8988T (cell line): ENCODE measurements around the gene SSX2IP.

Source experiments
- DNase-seq: peaks from one replicate; pipeline ENCODE4 v3.0.0; 2011

The SSX2IP gene

GRCh38 chr1:84709131-84709530 lies 18.9 kb upstream of the SSX2IP start:
- DNase-seq: no peak

GRCh38 chr1:84708031-84708430 lies 17.8 kb upstream of the SSX2IP start:
- no peak for DNase-seq

DNA sequence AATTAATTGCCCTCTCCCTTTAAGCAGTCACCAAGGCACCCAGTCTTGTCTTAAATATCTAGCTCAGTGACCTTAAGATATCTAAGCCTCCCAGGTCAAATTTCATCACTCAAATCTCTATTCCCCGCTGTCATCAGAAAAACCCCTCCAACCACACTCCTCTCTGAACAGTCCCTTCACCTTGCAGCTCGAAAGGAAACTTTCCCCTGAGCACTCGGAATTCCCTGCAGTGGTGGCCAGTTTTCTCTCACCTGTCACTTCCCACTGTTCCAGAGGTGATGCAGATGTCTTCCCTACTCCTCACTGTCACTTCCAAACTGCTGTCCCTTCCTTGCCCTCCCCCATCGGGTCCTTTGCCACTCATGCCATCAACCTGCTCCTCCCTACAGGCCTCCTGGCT lies 15.3 kb upstream of the SSX2IP start:
- no peak for DNase-seq

DNA sequence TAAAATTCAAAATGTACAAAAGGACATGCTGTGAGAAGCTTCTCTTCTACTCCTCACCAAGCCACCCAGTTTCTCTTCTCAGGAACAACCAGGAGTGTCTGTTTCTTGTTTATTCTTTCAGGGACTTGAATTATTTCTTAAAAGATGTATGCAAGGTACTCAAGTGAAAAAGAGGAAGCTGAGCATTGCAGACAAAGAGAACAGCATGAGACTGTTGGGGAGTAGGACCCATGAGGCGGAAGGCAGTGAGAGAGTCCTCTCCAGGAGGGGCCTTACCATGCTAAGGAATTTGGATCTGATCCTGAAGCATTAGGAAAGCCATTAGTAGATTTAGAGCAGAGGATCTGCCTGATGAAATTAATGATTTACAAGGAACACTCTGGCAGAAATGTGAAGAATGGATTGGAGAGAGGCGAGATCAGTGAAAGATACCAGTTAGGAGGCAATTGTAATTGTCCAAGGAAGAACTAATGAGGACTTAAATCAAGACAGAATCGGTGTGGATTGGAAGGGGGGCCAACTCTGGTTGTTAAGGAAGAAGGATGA lies 14.7 kb upstream of the SSX2IP start:
- no peak for DNase-seq

GRCh38 chr1:84703431-84703830 lies 13.2 kb upstream of the SSX2IP start:
- no peak for DNase-seq

- no peak for DNase-seq
These were observed 11.9 kb upstream of the SSX2IP start for GRCh38 chr1:84702143-84702542.

- DNase-seq: no peak
These were observed 11.1 kb upstream of the SSX2IP start for GRCh38 chr1:84701376-84701775.

- DNase-seq: no peak
These were observed 9.8 kb upstream of the SSX2IP start for GRCh38 chr1:84700070-84700469.

DNA sequence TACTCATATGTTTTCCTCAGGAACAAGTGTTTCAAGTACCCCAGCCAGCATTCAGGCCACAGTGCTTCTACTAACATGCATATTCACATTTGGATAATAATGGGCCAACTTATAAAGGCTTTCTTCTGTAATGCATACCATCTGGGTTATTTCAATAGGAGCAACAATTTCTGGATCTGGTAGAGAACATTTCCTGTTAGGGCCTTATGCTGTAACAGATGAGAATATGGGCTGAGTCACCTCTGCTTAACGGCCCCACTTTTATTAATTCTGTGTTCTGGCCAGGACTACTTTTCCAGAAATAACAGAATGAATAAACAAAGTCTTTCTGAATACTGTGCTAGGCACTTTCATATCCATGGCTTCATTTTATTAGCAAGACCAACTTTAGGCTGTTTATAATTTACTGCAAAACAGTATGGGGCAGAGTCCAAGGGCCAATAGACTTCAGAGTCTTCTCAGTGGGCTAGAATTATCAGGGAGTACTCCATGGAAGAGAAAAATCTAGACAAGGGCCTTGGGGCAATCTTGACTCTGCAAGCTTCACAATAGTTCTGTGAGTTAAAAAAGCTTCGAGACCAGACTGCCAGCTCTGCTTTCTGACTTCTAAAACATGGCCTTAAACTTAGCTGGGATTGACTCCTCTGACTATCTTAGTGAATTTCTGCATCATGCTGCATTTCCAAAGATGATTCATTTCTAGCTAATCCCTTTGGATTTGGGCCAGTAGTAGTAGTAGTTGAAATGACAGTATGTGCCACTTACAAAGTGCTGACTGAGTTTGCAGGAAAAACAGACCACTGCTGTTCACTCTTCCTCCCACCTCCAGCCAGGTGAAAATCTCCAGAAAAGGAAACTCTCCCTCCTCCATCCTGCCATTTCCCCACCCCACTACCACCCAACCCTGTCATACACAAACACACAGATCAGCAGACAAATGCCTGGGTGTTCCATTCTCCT lies 8.2 kb upstream of the SSX2IP start:
- no peak for DNase-seq

- DNase-seq: no peak
These were observed 3.5 kb upstream of the SSX2IP start for GRCh38 chr1:84693785-84694184.

GRCh38 chr1:84693005-84693404 lies 2.7 kb upstream of the SSX2IP start:
- no peak for DNase-seq

DNA sequence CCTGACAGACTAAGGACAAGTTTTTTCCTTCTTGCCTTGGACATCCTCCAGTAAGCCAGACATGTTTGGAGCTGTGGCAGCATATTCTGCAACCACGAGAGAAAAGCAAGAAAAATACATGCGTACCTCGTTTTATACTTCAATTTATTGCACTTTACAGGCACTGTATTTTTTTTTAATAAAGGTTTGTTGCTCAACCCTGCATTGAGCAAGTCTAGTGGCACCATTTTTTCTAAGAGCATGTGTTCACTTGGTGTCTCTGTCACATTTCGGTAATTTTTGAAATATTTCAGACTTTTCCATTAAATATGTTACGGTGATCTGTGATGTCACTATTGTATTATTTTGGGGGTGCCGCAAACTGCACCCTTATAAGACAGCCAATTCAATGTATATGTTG lies 2.1 kb upstream of the SSX2IP start:
- no peak for DNase-seq

GRCh38 chr1:84691122-84691783 lies 992 bp upstream of the SSX2IP start:
- DNase-seq: no peak

DNA sequence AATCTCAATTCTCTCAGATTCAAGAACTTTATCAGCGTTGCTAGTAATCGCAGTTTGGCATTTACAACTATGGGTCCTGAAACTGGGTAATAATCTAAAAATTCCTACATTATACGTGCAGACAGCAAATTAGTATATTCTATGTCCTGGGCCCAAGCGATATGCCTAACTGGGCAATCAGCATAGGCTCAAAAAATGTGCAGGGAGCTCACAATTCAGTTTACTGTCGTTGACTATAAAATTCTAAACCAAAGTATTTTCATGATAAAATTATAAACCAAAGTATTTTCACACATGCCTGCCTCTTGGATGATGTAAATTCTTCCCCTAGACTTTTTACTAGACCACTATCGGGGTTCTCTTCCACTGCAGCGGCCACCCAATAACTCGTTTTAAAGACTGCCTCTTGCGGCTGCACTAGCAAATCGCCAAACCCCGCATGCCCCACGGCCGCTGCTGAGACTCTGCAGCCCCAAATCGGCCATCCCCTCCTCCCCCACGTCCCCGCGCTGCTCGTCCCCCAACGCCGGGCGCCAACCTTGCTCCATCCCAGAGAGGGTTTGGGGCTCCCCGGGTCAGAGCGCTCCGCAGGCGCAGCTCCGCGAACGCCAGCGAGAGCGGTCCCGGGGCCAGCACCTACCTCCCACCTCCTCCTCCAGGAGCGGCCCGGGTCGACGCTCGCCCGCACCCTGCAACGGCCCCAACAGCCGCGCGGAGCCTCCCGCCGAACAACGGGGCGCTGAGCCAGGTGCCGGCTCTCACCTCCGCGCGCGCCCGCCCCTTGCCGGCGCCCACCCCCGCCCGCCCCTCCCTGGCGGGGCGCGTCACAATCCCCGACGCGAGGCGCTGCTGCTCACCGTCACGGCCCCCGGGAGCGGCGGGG lies 506 bp downstream of the SSX2IP start:
- no peak for DNase-seq

GRCh38 chr1:84688463-84689061 lies 1.7 kb downstream of the SSX2IP start:
- DNase-seq: no peak

DNA sequence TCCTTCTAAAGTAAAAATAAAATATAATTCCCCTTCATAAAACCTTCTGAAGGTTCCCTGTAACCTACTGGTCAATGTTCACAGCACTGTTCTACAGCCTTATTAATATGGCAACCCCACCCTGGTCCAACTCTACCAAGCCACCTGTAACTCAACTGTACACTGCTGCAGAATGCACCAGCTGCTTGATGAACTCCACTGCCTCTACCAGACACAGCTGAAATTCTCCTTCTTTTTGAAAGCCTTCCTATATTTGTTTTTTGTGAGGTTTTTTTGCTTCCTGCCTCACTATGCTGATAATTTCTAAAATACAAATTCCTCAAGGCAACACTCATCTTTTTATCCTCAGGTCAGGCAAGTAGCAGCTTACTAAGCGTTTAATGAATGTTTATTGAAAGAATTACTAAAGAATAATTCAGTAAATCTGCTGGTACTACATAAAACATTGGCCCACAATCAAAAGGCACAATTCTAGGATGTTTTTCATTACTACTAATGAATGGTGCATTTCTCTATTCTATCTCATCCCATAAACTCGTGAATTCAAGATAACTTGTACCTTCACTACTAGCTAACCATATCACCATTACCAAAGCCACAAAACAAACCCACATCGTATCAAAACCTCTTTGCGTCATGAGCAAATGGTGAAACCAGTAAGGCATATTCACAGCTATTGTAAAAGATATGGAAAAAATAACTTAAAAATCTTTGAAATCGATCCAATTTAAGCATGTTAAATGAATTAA lies 2.4 kb downstream of the SSX2IP start:
- DNase-seq: no peak

- no peak for DNase-seq
These were observed 4.0 kb downstream of the SSX2IP start for GRCh38 chr1:84686223-84686622.

DNA sequence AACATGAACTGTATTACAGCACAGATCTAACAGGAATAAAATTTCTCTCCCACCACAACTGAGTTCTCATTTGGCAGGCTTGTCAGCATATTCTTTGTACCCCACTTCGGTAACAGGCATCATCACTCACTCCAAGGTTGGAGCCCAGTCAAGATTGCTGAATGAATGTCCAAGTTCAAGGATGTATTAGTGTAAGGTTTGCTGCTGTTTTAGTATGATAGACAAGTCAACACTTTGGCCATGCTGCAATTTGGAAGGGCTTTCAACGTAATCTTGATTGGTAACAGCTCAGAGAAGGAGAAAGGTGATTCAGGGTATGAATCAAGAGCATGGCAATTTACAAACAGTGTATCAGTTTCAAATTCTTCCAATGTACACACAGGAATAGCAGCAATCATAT lies 6.8 kb downstream of the SSX2IP start:
- DNase-seq: no peak

GRCh38 chr1:84682047-84682446 lies 8.2 kb downstream of the SSX2IP start:
- DNase-seq: no peak

- DNase-seq: no peak
These were observed 12.7 kb downstream of the SSX2IP start for GRCh38 chr1:84677415-84678099.

GRCh38 chr1:84675631-84676030 lies 14.6 kb downstream of the SSX2IP start:
- DNase-seq: no peak
